ENCODE results near the gene MTG1.

GRCh38 chr10:133405844-133406527 is 12.0 kb downstream of the MTG1 start:
- TF ChIP-seq POLR2A (IDR thresholded peaks at IDR 0.05) (no peak), CTCF (IDR thresholded peaks at IDR 0.05) (no peak)

All from adrenal gland (tissue), 5 donors.